Effector memory CD8-positive, alpha-beta T cell (primary cell): ENCODE results near the gene LSM3.

Experiments
- ATAC-seq: fragments of 150-1000 bp; cut with Tn5 transposase; replicated peaks from 2 replicates; pipeline ENCODE4 v1.10.0; 2021; ENCODE audit warnings: mild to moderate bottlenecking, moderate library complexity
- DNase-seq, 3 experiments: peaks; one replicate each; pipeline ENCODE4 v3.0.0; 2021
- H3K27ac Mint-ChIP-seq, 2 donors: one replicate each; pipeline ENCODE4 v1.8.0; 2022; ENCODE audit warnings: mild to moderate bottlenecking in 2 of 2, mixed read lengths in 2 of 2, moderate library complexity in 2 of 2
- H3K27me3 Mint-ChIP-seq, 2 donors: one replicate each; pipeline ENCODE4 v1.8.0; 2022; ENCODE audit warnings: mixed read lengths in 2 of 2
- H3K36me3 Mint-ChIP-seq: one replicate; pipeline ENCODE4 v1.8.0; 2022; ENCODE audit warnings: mild to moderate bottlenecking, moderate library complexity, mixed read lengths; ENCODE audit not compliant: insufficient read depth
- H3K4me1 Mint-ChIP-seq, 2 donors: one replicate each; pipeline ENCODE4 v1.8.0; 2022; ENCODE audit warnings: low read depth in 2 of 2, mixed read lengths in 2 of 2
- H3K4me3 Mint-ChIP-seq, 2 donors: one replicate each; pipeline ENCODE4 v1.8.0; 2022; ENCODE audit warnings: mild to moderate bottlenecking in 2 of 2, mixed read lengths in 2 of 2, moderate library complexity in 2 of 2
- H3K9me3 Mint-ChIP-seq, 2 donors: one replicate each; pipeline ENCODE4 v1.8.0; 2022; ENCODE audit warnings: mixed read lengths in 2 of 2

LSM3 gene

GRCh38 chr3:14241716-14242115 is 63.1 kb downstream of the LSM3 start:
- no peak for DNase-seq

DNA sequence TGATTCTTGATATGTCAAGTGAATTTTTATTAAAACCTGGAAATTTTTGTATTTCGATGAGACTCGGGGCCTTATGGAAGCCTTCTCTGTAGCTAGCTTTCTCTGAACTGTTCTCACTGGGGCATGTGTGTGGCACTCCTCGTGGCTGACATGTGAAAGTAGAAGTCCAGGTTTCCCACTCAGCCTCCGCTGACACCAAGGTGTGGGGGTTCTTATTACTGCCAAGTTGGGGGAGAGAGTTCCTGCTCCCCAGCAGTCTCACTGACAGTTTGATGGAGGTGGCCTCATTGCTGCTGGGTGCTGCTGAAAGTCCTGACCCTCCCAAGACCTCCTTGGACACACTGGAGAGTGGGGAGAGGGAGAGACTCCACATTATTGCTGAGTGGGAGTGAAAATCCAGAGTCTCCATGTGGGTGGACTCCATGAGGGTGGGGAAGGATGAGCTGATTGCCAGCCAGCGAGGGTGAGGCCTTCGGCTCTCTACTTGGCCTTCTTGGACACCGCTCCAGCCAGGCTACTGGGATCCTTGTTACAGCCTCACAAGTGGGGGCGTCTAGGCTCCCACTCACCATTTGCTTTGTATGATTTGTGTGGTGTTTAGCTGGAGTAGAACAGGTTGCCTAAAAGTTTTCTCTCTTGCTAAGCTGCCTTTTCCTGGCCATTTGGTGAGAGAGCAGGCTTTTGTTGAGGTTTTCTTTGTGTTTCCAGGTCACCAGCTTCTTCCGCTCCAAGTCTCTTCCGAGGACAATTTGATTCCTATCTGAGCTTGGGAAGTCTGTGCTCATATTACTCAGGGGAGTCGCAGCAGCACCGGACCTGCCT is 64.1 kb downstream of the LSM3 start:
- H3K9me3 Mint-ChIP-seq, result no peaks in the 10 kb centered on the region
- H3K27me3 Mint-ChIP-seq, result peaks cover 34 to 48% of the 10 kb centered on the region in 2 donors
- no peaks in the 10 kb centered on the region for H3K36me3 Mint-ChIP-seq
- ATAC-seq, result no peak
- H3K4me1 Mint-ChIP-seq, result no peaks in the 10 kb centered on the region
- no peak overlapping the region for H3K4me3 Mint-ChIP-seq
- DNase-seq, result no peak
- no peak overlapping the region for H3K27ac Mint-ChIP-seq

More at GRCh38 chr3:14241716-14242115, 63.1 kb downstream of the LSM3 start:
- Mint-ChIP-seq H3K27ac (no peak overlapping the region), H3K9me3 (no peaks in the 10 kb centered on the region), H3K4me1 (no peaks in the 10 kb centered on the region), H3K4me3 (no peak overlapping the region), H3K36me3 (no peaks in the 10 kb centered on the region), H3K27me3 (peaks cover 29 to 48% of the 10 kb centered on the region in 2 donors)
- ATAC-seq, result no peak

GRCh38 chr3:14243782-14244181 is 65.2 kb downstream of the LSM3 start:
- no peak overlapping the region for H3K27ac Mint-ChIP-seq
- no peak overlapping the region for H3K4me3 Mint-ChIP-seq
- H3K4me1 Mint-ChIP-seq, result no peaks in the 10 kb centered on the region
- no peak for ATAC-seq
- DNase-seq, result no peak
- H3K9me3 Mint-ChIP-seq, result no peaks in the 10 kb centered on the region
- no peaks in the 10 kb centered on the region for H3K36me3 Mint-ChIP-seq
- H3K27me3 Mint-ChIP-seq, result peaks cover 35 to 41% of the 10 kb centered on the region in 2 donors

DNA sequence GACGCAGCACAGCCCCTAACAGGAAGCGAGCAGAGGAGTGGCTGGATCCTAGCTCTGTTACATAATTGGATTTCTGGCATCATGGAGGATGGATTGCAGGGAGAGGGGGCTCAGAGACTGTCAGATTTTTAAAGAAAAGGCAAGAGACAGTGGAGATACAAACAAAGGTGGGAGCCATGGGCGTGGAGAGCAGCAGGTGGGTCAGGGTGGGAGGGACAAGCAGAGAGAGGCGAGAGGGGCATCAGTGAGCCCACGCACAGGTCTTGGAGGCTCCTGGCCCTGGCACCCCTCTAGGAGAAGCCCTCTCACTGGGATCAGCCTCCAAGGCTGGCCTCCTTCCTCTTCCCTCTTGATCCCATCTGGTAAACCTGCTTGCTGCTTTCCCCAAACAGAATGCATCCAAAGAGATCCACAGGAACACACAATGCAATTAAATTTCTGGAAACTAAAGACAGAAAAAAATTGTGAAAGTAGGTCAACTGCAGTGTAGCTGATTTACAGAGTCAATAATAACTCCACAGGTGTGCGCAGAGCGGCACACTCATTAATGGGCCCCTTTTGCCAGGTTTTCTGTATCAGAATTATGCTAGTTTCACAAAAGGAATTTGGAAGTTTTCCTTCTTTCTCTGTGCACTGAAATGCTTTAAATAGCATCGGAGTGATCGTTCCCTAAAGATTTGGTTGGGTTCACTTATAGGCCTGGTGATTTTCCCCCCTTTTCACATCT is 66.1 kb downstream of the LSM3 start:
- Mint-ChIP-seq H3K36me3 (no peaks in the 10 kb centered on the region), H3K27ac (no peak overlapping the region)

GRCh38 chr3:14245248-14245639 is 66.6 kb downstream of the LSM3 start:
- Mint-ChIP-seq H3K4me3 (no peak overlapping the region), H3K4me1 (no peaks in the 10 kb centered on the region), H3K36me3 (no peaks in the 10 kb centered on the region), H3K9me3 (no peaks in the 10 kb centered on the region), H3K27me3 (peaks cover 35 to 41% of the 10 kb centered on the region in 2 donors), H3K27ac (no peak overlapping the region)
- no peak for ATAC-seq
- no peak for DNase-seq

More for the DNA sequence above, 66.1 kb downstream of the LSM3 start:
- no peak for DNase-seq
- no peak for ATAC-seq
- peaks cover 35 to 41% of the 10 kb centered on the region in 2 donors for H3K27me3 Mint-ChIP-seq
- H3K4me3 Mint-ChIP-seq, result no peak overlapping the region
- H3K9me3 Mint-ChIP-seq, result no peaks in the 10 kb centered on the region
- no peaks in the 10 kb centered on the region for H3K4me1 Mint-ChIP-seq

DNA sequence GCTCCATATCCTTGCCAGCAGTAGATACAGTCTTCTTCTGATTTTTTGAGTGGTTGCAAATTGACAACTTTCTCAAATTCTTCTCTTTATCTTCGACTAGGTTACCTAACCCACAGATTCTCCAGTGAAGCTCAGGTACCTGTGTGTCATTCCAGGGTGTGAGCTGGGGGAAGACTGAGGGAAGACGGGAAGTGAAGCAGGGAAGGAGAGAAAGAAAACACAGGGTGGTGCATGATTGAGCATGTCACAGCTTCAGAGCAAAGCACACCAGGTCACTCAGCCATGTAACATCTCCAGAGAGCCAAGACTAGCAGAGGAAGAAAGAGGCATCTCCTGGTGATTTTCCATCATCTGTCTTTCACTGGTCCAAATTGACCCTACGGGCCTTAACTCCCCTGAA is 67.2 kb downstream of the LSM3 start:
- ATAC-seq, result no peak
- no peak overlapping the region for H3K27ac Mint-ChIP-seq
- peaks cover 35 to 41% of the 10 kb centered on the region in 2 donors for H3K27me3 Mint-ChIP-seq
- H3K36me3 Mint-ChIP-seq, result no peaks in the 10 kb centered on the region
- no peaks in the 10 kb centered on the region for H3K4me1 Mint-ChIP-seq
- H3K4me3 Mint-ChIP-seq, result no peak overlapping the region
- no peak for DNase-seq
- H3K9me3 Mint-ChIP-seq, result no peaks in the 10 kb centered on the region

DNA sequence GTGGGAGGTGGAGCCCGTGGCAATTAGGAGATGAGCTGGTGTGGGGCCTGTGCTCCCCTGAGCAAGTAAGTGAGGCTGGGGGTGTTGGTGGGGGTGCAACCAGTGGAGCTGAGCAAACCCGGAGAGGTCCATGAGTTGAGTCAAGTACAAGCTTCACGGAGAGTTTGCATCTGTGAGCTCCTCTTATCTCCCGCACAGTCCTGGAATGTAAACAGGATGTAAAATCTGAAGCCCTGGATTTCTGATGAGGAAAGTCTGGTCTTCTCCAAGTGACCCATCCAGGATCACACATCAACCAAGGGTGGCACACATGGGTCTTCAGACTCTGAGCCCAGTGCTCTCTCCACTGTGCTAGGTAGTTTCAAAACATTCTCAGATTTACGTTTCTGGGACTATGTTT is 67.8 kb downstream of the LSM3 start:
- H3K27me3 Mint-ChIP-seq, result peaks cover 35 to 41% of the 10 kb centered on the region in 2 donors
- no peak overlapping the region for H3K27ac Mint-ChIP-seq

DNA sequence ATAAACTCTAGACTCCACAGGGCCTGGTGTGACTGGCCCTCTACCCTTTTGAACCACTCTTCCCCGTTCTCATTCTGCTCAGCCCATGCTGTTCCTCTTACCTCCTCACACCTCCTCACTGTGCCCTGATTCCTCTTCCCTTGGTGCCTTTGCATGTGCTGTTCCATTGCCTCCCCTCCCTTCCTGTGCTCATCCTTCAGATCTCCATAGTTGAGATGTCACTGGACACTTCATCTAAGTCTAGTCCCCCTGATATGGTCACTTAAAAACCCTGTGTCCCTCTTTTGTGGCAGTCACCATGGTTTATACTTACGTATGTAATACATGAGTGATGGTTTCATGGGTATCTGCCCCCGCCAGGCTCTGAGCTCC is 69.8 kb downstream of the LSM3 start:
- Mint-ChIP-seq H3K9me3 (no peaks in the 10 kb centered on the region), H3K27ac (no peak overlapping the region), H3K4me1 (no peaks in the 10 kb centered on the region), H3K27me3 (peaks cover 27 to 33% of the 10 kb centered on the region in 2 donors), H3K4me3 (no peak overlapping the region), H3K36me3 (no peaks in the 10 kb centered on the region)
- DNase-seq (no peak), ATAC-seq (no peak)

More for the DNA sequence above, 67.8 kb downstream of the LSM3 start:
- ATAC-seq (no peak), DNase-seq (no peak)
- H3K4me3 Mint-ChIP-seq, result no peak overlapping the region
- H3K4me1 Mint-ChIP-seq, result no peaks in the 10 kb centered on the region
- H3K36me3 Mint-ChIP-seq, result no peaks in the 10 kb centered on the region
- no peaks in the 10 kb centered on the region for H3K9me3 Mint-ChIP-seq

GRCh38 chr3:14248849-14249523 is 70.4 kb downstream of the LSM3 start:
- no peak for ATAC-seq
- Mint-ChIP-seq H3K27me3 (peaks cover 22 to 29% of the 10 kb centered on the region in 2 donors), H3K9me3 (no peaks in the 10 kb centered on the region), H3K27ac (no peak overlapping the region), H3K4me3 (no peak overlapping the region), H3K4me1 (no peaks in the 10 kb centered on the region), H3K36me3 (no peaks in the 10 kb centered on the region)
- DNase-seq, result no peak
